NCI-H128 (cell line): Measurements from ENCODE around the gene ROR1.

ENCODE experiments used
- DNase-seq: peaks from one replicate; lab custom pipeline; 2025; ENCODE audit not compliant: unreplicated experiment; lab: John Stamatoyannopoulos, UW

ROR1 gene

GRCh38 chr1:63967901-63968300 is 194.1 kb downstream of the ROR1 start:
- no peak for DNase-seq

GRCh38 chr1:63968663-63969440 is 195.0 kb downstream of the ROR1 start:
- DNase-seq: no peak

GRCh38 chr1:63969441-63969901 is 195.7 kb downstream of the ROR1 start:
- DNase-seq: no peak

- DNase-seq: no peak
Measured at GRCh38 chr1:63971557-63971956, 197.7 kb downstream of the ROR1 start.

GRCh38 chr1:63973005-63973419 is 199.2 kb downstream of the ROR1 start:
- no peak for DNase-seq

DNA sequence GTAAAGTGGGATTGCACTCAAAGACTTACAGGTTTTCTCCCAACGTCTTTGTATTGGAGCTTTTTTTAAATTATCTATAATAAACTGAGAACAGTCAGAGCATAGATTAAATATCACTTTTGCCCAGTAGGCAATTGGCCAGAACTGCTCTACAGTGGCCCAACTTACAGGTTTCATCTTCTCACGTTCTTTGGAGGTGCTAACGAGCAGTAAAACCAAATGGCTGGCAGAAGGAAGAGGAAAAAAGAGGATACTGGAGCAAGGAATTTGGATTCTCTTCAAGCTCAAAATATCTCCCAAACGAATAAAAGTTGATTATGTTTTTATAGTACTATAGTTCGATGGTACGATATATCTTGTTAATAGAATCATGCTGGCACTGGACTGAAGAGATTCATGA is 201.1 kb downstream of the ROR1 start:
- no peak for DNase-seq

- DNase-seq: no peak
Measured at GRCh38 chr1:63975481-63975880, 201.7 kb downstream of the ROR1 start.

DNA sequence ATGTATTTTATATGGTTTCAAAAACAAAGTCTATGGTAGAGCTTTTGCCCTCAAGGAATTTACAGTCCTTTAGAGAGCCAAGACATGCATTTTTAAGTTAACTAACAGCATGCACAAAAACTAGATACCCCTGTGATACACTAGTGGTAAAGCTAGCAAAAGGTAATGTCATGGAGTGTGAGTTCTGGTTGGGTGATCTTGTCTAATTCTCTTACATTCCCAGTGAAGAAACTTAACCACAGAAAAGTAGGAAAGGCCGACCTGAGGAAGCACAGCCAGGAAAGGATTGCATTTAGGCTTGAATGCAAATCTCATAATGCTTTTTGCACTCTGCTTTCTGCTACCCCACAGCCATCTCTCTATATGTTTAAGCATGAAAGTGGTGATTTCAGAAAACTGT is 202.2 kb downstream of the ROR1 start:
- no peak for DNase-seq

- DNase-seq: no peak
Measured at GRCh38 chr1:63977466-63977865, 203.6 kb downstream of the ROR1 start.

GRCh38 chr1:63980740-63981407 is 207.1 kb downstream of the ROR1 start:
- DNase-seq: no peak

- DNase-seq: no peak
Measured at GRCh38 chr1:63981408-63981773, 207.6 kb downstream of the ROR1 start.

GRCh38 chr1:63982201-63982600 is 208.4 kb downstream of the ROR1 start:
- no peak for DNase-seq

DNA sequence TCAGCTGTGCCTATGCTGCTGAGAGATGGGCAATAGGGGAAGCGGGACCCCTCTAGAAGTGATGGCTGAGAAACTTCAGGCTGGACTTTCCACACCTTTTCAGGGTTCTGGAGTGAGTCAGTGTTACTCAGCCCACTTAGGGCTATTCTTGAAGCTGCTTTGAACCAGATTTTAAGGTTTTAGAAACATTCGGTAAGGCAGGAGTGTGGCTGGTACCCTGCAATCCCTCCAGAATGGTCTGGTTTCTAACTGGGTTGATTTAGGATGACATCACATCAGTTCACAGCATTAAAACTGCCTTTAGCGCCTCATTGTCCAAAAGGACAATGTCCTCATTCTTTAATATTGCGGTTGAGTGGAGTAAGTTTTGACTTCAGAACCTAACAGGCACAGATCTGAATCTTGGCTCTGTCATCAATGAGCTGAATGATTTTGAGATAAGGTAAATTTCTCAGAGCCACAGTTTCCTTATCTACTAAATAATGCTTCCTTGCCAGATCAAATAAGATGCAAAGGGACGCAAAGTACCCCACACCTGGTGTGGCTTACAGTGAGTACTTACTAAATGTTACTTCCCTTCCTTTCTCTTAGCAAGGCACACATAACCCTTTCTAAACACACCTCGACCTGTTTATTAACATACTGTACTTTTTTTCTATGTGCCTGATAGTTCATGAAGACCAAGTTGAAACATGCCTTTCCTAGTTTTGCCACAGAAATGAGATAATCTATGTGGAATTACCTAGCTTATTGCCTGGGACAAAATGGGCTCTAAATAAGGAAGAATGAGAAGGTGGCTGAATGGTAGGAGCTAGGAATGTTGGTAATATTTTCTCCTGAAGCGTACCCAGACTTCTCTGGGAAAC is 209.8 kb downstream of the ROR1 start:
- no peak for DNase-seq

DNA sequence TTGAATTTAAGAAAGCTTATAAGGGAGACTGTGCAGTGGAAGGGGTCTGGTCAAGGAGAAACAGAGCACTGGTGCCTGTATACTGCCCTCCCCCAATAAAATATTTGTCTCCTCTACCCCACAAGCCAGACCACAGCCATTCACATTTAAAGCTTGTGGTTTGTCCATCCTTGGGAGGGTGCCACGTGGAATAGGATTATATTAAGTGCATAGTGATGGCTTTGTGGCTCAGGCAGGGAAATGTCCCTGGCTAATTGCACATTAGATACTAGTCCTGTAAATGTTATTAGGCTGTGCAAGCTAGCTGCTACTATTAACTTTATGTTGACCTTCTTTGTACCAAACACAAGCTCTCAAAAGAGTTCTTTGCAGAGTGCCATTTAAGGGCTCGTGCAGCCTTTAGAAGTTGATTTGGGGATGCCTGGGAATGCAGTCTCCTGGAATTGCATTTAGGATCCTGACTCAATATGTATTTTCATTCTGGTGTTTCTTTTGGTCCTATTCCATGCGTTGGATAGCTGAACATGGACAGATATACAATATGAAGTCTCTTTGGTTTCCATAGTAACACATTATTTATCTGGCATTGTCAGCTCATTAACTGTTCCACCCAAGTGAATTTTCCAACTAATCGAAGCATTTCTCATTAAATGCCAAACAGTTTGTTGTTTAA is 210.6 kb downstream of the ROR1 start:
- no peak for DNase-seq

DNA sequence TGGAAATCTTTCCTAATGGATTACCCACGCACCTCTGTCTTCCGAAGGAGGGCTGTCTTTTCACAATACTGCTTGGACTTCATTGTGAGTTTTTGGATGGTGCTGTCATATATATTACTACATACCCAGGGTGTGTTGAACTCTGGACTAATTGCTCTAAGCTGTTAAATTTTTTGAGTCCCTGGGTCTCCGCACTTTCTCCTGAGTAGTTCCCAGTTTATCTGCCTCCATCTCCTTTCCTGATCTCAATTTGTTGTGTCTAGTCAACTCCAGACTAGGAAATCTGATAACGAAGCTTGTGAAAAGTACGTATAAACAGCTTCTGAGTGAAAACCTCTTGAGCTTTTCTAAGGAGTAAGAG is 211.1 kb downstream of the ROR1 start:
- no peak for DNase-seq

DNA sequence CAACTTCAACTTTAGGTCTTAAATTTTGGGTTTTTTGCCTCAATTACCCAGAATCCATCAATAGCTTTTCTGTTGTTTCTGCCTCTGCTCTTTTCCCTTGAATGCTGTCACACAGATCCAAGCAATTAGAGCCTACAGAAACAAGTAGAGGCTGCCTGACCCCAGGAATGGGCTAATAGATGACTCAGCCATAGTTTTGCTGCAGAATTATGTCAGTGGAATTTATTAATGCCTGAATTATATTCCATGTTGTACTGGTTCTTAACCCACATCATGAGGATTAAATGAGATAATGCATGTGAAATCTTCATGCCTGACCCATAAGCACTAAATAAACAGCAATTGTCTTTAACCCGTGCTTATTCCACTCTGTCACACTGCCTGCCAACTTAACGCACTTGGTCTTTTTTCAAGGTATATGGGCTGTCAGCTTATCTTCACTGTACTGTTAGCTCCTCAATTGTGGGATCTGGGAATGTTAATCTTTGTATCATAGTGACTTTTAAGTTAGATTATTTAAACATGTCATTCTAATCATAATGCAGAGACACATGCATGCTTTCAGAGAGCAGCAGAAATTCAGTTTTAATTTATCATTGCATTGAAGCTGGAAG is 213.3 kb downstream of the ROR1 start:
- DNase-seq: no peak

DNA sequence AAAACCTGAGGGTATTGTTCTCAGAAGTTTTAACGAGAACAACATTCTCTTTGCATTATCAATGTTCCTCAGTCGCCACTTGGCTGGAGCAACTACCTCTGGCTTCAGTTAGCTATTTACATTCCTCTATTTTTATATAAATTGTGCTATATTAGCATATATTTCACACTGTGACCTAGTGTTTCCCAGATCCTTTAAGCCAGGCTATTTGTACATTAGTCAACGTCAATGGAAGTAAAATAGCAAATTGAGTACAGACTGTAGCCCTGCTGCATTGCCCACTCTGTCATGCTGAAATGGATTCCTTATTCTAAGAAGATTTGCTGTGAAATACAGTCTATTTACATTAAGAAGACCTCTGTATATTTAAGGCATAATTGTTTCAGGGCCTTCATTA is 213.8 kb downstream of the ROR1 start:
- DNase-seq: no peak

DNA sequence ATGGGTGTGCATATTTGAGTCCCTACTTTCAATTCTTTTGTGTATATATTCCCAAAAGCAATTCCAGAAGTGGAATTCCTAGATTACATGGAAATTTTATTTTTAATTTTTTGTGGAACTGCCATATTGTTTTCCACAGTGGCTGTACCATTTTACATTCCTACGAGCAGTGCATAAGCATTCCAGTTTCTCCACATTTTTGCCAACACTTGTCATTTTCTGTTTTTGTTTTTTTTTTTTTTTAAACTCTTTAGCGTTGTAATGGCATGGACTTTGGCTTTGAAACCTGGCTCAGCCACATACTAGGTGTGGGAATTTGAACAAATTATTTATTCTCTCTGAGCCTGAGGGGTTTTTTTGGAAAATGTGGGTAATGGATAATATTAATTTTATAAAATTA is 215.1 kb downstream of the ROR1 start:
- DNase-seq: no peak

DNA sequence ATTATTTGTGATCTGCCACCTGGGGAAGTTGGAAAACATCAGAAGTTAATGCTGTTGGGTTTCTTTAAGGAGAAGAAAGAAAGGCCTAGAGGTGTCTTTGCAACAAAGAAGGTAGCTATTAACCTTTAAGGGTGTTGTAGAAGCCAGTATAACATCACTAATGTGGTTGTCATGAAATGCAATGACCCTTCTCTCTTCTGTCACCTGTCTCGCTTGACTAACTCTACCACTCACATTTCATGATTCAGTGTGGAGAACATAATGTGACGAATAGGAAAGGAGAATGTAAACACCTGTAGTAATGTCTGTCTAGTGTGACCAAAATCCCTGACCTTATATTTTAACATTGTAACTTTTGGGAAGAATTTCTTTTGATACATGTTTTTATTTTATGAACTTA is 217.9 kb downstream of the ROR1 start:
- DNase-seq: no peak

GRCh38 chr1:64000021-64000420 is 226.2 kb downstream of the ROR1 start:
- no peak for DNase-seq

GRCh38 chr1:64001038-64001437 is 227.2 kb downstream of the ROR1 start:
- no peak for DNase-seq
